Activated naive CD4-positive, alpha-beta T cell treated with anti-CD3 and anti-CD28 coated beads for 36 hours (primary cell): Measurements from ENCODE around the gene CSNK2A1. TPM values are rescaled to one million over a fixed set of nuclear protein-coding genes. Genes with fewer than 3 reads are reported as not detected.
A peak's percentile ranks its signal among the peaks of the same experiment; 100 is the strongest.
"Not testable (repeated sequence)": the region's sequence is repeated elsewhere in the genome, so short reads cannot be mapped to it uniquely, and the experiment has no call there.

ENCODE experiments used
- CTCF ChIA-PET: fragments of 350-600 bp; sonication (Branson Sonifier 250); formaldehyde crosslinking; loops from one replicate; lab custom pipeline; 2021; ENCODE audit warnings: antibody characterized with exemption; lab: Charles Lee
- DNase-seq: peaks from one replicate; pipeline ENCODE4 v3.0.0-alpha.2; 2020
- H3K27ac Mint-ChIP-seq: one replicate; pipeline ENCODE4 v1.8.0; 2021; ENCODE audit warnings: mild to moderate bottlenecking, mixed read lengths
- H3K27me3 Mint-ChIP-seq: one replicate; pipeline ENCODE4 v1.8.0; 2021; ENCODE audit warnings: low read depth, mixed read lengths
- H3K36me3 Mint-ChIP-seq: one replicate; pipeline ENCODE4 v1.8.0; 2021; ENCODE audit warnings: low read depth, mixed read lengths
- H3K4me1 Mint-ChIP-seq: one replicate; pipeline ENCODE4 v1.8.0; 2021; ENCODE audit warnings: low read depth, mixed read lengths
- H3K4me3 Mint-ChIP-seq: one replicate; pipeline ENCODE4 v1.8.0; 2021; ENCODE audit warnings: mild to moderate bottlenecking, moderate library complexity, mixed read lengths
- H3K9me3 Mint-ChIP-seq: one replicate; pipeline ENCODE4 v1.8.0; 2021; ENCODE audit warnings: mixed read lengths
- intact Hi-C: fragments of 100-400 bp; cut with micrococcal nuclease; formaldehyde crosslinking; loops from one replicate; pipeline ENCODE4 v1.15.1; 2023
- total RNA-seq, 2 experiments: library from RNA; stranded (reverse); gene quantifications; one replicate each; pipeline ENCODE4 v1.2.3, GENCODE V29; 2021

CSNK2A1 gene
- total RNA-seq, 2 experiments from 2014 or later: 164 to 167 TPM

DNA sequence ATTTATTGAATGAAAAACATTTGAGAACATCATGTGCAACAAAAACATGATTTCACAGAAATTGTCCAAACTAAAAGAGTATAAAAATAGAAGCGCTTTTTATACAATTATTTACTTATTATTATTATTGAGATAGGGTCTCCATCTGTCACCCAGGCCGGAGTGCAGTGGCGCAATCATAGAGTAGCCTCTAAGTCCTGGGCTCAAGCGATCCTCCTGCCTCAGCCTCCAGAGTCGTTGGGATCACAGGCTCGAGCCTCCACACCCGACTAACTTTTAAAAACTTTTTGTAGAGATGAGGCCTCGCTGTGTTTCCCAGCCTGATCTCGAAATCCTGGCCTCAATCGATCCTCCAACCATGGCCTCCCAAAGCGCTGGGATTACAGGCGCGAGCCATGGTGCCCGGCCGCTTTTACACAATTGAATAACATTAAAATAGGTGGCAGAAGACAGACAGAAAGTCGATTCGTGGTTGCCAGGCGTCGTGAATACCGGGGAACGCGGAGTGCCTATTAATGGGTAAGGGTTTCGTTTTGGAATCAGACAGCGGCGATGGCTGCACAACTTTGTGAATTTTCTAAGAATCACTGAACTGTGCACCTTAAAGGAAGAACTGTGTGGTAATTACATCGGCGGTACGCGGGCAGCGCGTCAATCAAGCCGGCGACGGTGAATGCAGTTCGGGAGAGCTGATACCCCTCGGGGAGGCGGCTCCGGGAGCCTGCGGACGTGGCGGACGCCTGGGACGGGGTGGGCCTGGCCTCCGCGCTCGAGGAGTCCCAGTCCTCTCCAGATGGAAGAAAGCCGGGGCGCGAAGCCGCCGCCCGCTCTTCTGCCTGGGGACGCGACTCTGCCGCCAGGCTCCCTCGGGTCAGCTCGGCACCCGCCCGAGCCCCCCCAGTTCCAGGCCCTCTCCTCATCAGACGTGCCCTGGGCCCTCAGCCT is 82.1 kb downstream of the CSNK2A1 start:
- H3K36me3 Mint-ChIP-seq: peaks cover 6% of the 10 kb centered on the region
- CTCF ChIA-PET: interaction anchor here (1.0 to 1.4 kb wide), 2 partner anchors 15 to 131 kb away, joined by 4 to 5 read pairs; no protein-coding TSS in a partner anchor

DNA sequence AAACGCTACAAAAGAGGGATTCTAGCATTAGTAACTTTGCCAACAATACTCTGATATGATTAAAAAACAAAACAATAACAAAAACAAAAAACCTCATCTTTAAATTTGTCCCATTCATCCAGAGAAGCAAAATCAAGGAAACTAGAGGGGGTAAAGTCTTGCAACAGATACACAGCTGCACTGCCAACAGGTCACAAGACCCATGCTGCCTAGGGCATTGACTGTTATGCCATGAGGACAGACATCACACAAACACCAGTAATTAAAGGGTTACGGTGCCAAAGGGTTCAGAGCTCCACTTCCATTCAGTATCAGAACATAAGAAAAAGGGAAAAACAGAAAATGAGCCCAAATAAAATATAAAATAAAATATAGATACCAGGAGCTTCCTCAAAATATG is 82.9 kb downstream of the CSNK2A1 start:
- intact Hi-C loops: loop anchor here (5.0 kb wide), 1 partner anchor 108 kb away; no protein-coding TSS in a partner anchor
- no peak for DNase-seq
- no peaks in the 10 kb centered on the region for H3K27me3 Mint-ChIP-seq
- peaks cover 47% of the 10 kb centered on the region for H3K4me1 Mint-ChIP-seq
- H3K27ac Mint-ChIP-seq: no peak overlapping the region
- H3K9me3 Mint-ChIP-seq: no peaks in the 10 kb centered on the region
- peak overlapping the region; percentile 60 for H3K4me3 Mint-ChIP-seq
- CTCF ChIA-PET: no interaction called here
- peaks cover 6% of the 10 kb centered on the region for H3K36me3 Mint-ChIP-seq

More for the DNA sequence above, 82.1 kb downstream of the CSNK2A1 start:
- H3K27ac Mint-ChIP-seq: peak overlapping the region; percentile 86
- H3K27me3 Mint-ChIP-seq: no peaks in the 10 kb centered on the region
- intact Hi-C loops: loop anchor here (1.0 to 5.0 kb wide), 5 partner anchors 17 to 164 kb away; partner anchors contain the start of genes RBCK1 and ZCCHC3
- DNase-seq: peak; percentile 45
- peak overlapping the region; percentile 96 for H3K4me3 Mint-ChIP-seq
- peaks cover 43% of the 10 kb centered on the region for H3K4me1 Mint-ChIP-seq
- no peaks in the 10 kb centered on the region for H3K9me3 Mint-ChIP-seq

DNA sequence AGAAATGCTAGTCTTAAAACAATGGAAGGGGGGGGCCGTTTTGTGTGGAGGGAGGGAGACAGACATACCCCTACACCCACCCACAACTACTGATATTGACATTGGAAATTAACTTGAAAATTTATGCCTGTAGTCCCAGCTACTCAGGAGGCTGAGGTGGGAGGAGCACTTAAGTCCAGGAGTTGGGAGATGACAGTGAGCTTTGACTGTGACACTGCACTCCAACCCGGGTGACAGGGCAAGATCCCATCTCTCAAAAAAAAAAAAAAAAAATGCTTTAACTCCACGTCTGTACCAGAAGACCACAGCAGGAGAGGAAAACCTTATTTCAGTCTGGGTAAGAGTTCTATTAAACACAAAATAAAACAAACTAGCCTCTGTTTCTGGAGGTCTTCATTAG is 83.4 kb downstream of the CSNK2A1 start:
- Mint-ChIP-seq H3K4me3 (peak overlapping the region; percentile 60), H3K27me3 (no peaks in the 10 kb centered on the region), H3K9me3 (no peaks in the 10 kb centered on the region), H3K36me3 (peaks cover 6% of the 10 kb centered on the region), H3K27ac (no peak overlapping the region), H3K4me1 (peaks cover 47% of the 10 kb centered on the region)
- CTCF ChIA-PET: no interaction called here
- intact Hi-C loops: loop anchor here (5.0 kb wide), 1 partner anchor 108 kb away; no protein-coding TSS in a partner anchor
- DNase-seq: no peak

DNA sequence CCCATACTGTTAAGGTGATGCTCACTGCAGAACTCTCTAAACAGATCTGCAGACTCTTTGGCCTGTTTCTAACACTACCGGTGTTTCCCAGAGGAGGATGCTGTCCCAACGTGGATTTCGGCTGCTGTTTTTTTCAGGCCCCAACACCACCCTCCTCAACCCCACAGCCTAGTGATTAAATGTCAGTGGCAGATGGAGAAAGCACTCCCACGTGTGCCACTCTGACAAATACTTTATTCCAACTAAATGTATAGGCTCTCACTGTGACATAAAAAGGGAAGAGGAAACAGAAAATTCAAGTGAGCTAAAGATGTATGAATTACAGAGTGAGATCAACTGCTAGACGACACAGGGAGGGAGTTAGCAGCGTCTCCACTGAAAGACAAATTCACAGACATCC is 84.8 kb downstream of the CSNK2A1 start:
- Mint-ChIP-seq H3K27me3 (no peaks in the 10 kb centered on the region), H3K27ac (no peak overlapping the region), H3K4me1 (peaks cover 48% of the 10 kb centered on the region), H3K9me3 (no peaks in the 10 kb centered on the region), H3K36me3 (peaks cover 6% of the 10 kb centered on the region), H3K4me3 (no peak overlapping the region)
- intact Hi-C loops: no loop called here
- CTCF ChIA-PET: no interaction called here
- DNase-seq: no peak

DNA sequence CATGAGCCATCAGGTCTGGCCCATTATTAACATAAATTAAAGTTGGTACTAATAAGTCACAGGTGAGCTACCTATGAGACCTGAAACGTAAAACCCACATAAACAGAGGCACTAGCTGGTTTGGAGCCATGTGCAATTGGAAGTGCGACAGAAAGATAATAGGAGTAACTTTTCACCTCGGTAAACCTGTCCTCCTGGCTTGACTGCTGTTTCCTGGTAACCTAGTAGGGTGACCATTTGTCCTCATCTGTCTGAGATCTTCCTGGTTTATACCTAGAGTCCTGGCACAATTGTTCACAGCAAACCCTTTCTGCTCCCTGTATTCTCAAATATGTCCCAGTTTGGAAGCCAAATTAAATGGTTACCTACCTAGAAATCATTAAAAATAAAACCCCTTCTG is 88.6 kb downstream of the CSNK2A1 start:
- no peaks in the 10 kb centered on the region for H3K9me3 Mint-ChIP-seq
- intact Hi-C loops: no loop called here
- H3K27ac Mint-ChIP-seq: no peak overlapping the region
- no peaks in the 10 kb centered on the region for H3K27me3 Mint-ChIP-seq
- CTCF ChIA-PET: no interaction called here
- H3K4me1 Mint-ChIP-seq: peaks cover 39% of the 10 kb centered on the region
- peaks cover 4% of the 10 kb centered on the region for H3K36me3 Mint-ChIP-seq
- DNase-seq: no peak
- H3K4me3 Mint-ChIP-seq: no peak overlapping the region

DNA sequence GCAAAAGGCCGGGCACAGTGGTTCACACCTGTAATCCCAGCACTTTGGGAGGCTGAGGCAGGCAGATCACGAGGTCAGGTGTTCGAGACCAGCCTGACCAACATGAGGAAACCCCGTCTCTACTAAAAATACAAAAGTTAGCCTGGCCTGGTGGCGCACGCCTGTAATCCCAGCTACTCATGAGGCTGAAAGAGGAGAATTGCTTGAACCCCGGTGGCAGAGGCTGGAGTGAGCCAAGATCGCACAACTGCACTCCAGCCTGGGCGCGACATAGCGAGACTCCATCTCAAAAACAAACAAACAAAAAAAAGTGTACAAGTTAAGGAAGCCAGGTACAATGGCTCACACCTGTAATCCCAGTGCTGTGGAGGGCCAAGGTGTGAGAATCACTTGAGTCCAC is 91.6 kb downstream of the CSNK2A1 start:
- H3K36me3 Mint-ChIP-seq, intact Hi-C loops, H3K27ac Mint-ChIP-seq, CTCF ChIA-PET, H3K9me3 Mint-ChIP-seq, H3K4me3 Mint-ChIP-seq, H3K27me3 Mint-ChIP-seq, DNase-seq: not testable (repeated sequence)
- H3K4me1 Mint-ChIP-seq: peaks cover 23% of the 10 kb centered on the region

DNA sequence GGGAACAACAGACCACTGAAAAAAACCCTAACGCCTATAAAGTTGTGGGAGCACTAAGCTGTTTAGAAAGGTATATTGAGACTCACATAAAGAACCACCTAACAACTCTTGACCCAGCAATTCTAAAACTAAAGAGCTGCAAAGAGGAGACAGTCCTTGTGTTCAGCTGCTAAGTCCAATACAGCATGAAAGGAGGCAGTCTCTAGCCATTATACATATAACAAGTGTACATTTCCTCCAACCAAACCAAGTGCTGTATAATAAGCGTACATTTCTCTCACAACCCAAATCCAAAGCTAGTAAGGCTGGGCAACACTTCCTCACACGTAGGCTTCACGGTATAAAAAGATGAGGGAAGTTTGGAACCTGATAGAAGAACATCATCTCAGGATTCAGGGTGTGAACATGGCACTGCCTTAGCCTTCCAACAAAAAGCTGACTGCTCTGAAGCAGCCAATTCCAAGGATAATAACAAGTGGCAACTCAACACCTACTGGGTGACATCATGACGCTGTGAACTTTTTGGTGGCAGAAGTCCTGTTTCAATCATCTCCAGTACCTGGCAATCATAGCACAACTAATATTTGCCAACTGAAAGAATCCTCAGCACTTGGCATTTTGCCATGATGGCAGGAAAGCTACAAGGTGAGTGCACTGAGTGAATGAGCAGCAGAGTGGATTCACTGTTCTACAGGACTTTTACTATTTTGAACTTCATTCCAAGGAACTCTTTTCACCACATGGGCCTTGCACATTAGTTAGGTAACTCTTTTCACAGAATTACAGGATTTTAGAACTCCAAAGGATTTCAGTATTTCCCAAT is 97.9 kb downstream of the CSNK2A1 start:
- intact Hi-C loops: no loop called here
- Mint-ChIP-seq H3K27me3 (no peaks in the 10 kb centered on the region), H3K4me3 (no peak overlapping the region), H3K27ac (no peak overlapping the region), H3K4me1 (peaks cover 10% of the 10 kb centered on the region), H3K36me3 (peaks cover 30% of the 10 kb centered on the region), H3K9me3 (no peaks in the 10 kb centered on the region)
- CTCF ChIA-PET: interaction anchor here (0.6 to 0.9 kb wide), 2 partner anchors 224 to 357 kb away, joined by 3 read pairs; no protein-coding TSS in a partner anchor
- DNase-seq: no peak

DNA sequence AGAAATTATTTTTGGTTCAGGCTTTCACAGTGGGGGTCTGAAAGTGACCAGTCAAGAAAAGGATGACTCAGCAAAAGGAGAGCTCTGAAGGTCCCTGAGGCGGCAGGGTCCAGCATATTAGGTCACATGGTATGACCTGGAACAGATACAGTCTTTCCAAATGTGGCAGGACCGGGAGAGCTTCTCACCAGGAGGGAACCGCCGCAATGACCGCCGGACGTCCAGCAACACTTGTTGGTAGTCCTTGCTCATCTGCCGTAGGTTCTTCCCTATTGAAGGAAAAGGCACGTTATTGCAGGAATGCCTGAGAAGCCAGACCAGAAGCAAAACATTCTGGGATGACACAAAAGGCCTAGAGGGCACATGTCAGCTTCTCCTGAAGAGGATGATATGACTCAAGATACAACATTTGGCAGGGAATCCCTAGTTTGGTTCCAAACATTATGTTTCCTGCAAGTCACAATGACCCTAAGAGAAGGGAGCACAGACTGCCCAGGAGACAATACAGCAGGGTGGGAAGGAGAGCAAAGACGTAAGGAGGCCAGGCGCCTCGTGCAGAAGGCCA is 98.6 kb downstream of the CSNK2A1 start:
- H3K4me3 Mint-ChIP-seq: no peak overlapping the region
- H3K36me3 Mint-ChIP-seq: peaks cover 38% of the 10 kb centered on the region
- DNase-seq: no peak
- CTCF ChIA-PET: interaction anchor here (0.7 to 0.9 kb wide), 2 partner anchors 224 to 279 kb away, joined by 3 to 4 read pairs; no protein-coding TSS in a partner anchor
- H3K4me1 Mint-ChIP-seq: peaks cover 11% of the 10 kb centered on the region
- no peaks in the 10 kb centered on the region for H3K9me3 Mint-ChIP-seq
- intact Hi-C loops: no loop called here
- H3K27me3 Mint-ChIP-seq: no peaks in the 10 kb centered on the region
- no peak overlapping the region for H3K27ac Mint-ChIP-seq

DNA sequence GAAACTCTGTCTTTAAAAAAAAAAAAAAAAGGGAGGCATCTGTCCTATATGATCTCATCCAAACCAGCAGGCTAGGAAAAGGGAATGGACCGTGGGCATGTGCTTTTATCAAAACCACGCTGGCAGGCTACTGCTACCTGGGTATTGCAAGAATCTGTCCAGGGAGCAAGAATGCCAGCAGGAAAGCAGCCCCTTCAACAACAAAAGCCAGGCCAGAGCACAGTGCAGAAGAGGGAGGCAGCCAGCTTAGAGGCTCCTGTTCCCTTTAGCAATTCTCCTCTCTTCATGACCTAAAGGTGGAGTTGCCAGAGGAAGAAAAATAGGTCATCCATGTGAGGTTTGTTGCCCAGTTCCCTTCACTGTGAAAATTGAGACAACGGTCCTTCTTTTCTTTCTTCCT is 99.5 kb downstream of the CSNK2A1 start:
- Mint-ChIP-seq H3K27ac (no peak overlapping the region), H3K9me3 (no peaks in the 10 kb centered on the region), H3K27me3 (no peaks in the 10 kb centered on the region), H3K36me3 (peaks cover 40% of the 10 kb centered on the region), H3K4me1 (peaks cover 14% of the 10 kb centered on the region), H3K4me3 (no peak overlapping the region)
- CTCF ChIA-PET: interaction anchor here (0.6 kb wide), 1 partner anchor 34 kb away, joined by 4 read pairs; no protein-coding TSS in a partner anchor
- intact Hi-C loops: no loop called here
- DNase-seq: no peak

DNA sequence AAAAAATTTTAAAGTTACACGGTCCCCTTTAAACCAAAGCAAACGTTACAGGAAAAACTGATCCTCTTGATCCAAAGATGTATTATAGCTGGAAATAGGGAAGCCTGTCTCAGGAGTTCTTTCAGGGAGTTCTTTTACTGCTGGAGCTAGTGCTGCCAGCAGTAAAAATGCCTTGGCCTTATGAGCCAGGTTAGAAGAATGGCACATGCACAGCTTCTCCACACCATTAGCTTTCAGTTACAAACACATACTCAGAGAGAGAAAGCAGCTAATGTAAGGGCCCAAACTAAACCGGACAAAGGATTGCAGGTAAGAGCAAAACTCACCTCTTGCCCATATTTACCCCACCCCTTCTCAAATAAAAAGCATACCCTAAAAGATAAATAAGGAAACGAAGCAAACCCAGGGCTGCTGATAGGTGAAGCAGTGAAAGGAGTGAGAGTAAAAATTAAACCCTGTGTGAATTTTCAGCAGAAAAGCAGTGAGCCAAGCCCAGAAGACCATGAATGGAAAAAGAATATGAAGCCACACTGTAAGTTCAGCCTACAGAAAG is 100.3 kb downstream of the CSNK2A1 start:
- H3K27ac Mint-ChIP-seq: no peak overlapping the region

DNA sequence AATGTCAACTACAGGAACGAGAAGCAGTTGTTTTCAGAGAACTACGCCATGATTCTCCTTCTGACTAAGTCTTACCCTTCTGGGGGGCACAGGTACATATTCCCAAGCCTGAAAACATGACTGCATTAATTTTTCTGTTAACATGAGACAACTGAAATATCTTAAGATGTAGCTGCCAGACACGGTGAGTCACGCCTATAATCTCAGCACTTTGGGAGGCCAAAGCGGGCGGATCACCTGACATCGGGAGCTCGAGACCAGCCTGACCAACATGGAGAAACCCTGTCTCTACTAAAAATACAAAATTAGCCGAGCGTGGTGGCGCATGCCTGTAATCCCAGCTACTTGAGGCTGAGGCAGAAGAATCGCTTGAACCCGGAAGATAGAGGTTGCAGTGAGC is 103.0 kb downstream of the CSNK2A1 start:
- Mint-ChIP-seq H3K4me3 (no peak overlapping the region), H3K27ac (no peak overlapping the region), H3K36me3 (peaks cover 63% of the 10 kb centered on the region), H3K27me3 (no peaks in the 10 kb centered on the region), H3K9me3 (no peaks in the 10 kb centered on the region), H3K4me1 (peaks cover 37% of the 10 kb centered on the region)
- no peak for DNase-seq
- CTCF ChIA-PET: no interaction called here
- intact Hi-C loops: no loop called here

More for the DNA sequence above, 100.3 kb downstream of the CSNK2A1 start:
- Mint-ChIP-seq H3K27me3 (no peaks in the 10 kb centered on the region), H3K4me1 (peaks cover 23% of the 10 kb centered on the region), H3K4me3 (no peak overlapping the region), H3K36me3 (peaks cover 48% of the 10 kb centered on the region), H3K9me3 (no peaks in the 10 kb centered on the region)
- CTCF ChIA-PET: no interaction called here
- DNase-seq: no peak
- intact Hi-C loops: no loop called here
